ENCODE measurements around the gene SP2. TPM values are rescaled to one million over a fixed set of nuclear protein-coding genes. Genes with fewer than 3 reads are reported as not detected.
A peak's percentile ranks its signal among the peaks of the same experiment; 100 is the strongest.

The SP2 gene
- total RNA-seq, 2 donors from 2014 or later: 18.1 to 21.6 TPM

- Histone ChIP-seq H3K36me3 (no peaks in the 10 kb centered on the region), H3K27me3 (peaks cover 17% of the 10 kb centered on the region), H3K4me1 (no peaks in the 10 kb centered on the region), H3K9me3 (no peaks in the 10 kb centered on the region), H3K27ac (no peak overlapping the region), H3K9ac (ENCODE audit: low read depth in 2 of 2, low read length in 2 of 2) (no peak overlapping the region), H3K4me3 (no peak overlapping the region)
- no peak for TF ChIP-seq CTCF (IDR thresholded peaks at IDR 0.05)
- intact Hi-C loops (cut with DNase I): no loop called here
- no peak for DNase-seq
These were observed 39.2 kb upstream of the SP2 start for GRCh38 chr17:47856830-47857229.

GRCh38 chr17:47857551-47858455 lies 38.2 kb upstream of the SP2 start:
- Histone ChIP-seq H3K4me1 (no peaks in the 10 kb centered on the region), H3K9me3 (no peaks in the 10 kb centered on the region), H3K4me3 (no peak overlapping the region), H3K27ac (no peak overlapping the region), H3K36me3 (no peaks in the 10 kb centered on the region), H3K9ac (ENCODE audit: low read depth in 2 of 2, low read length in 2 of 2) (no peak overlapping the region), H3K27me3 (peaks cover 7% of the 10 kb centered on the region)
- no peak for TF ChIP-seq CTCF (IDR thresholded peaks at IDR 0.05)
- no peak for DNase-seq
- intact Hi-C loops (cut with DNase I): no loop called here

- no peaks in the 10 kb centered on the region for H3K36me3 ChIP-seq
- no peaks in the 10 kb centered on the region for H3K27me3 ChIP-seq
- TF ChIP-seq CTCF (IDR thresholded peaks at IDR 0.05): no peak
- H3K4me1 ChIP-seq: no peaks in the 10 kb centered on the region
- H3K9ac ChIP-seq (ENCODE audit: low read depth in 2 of 2, low read length in 2 of 2): no peak overlapping the region
- DNase-seq: no peak
- no peak overlapping the region for H3K27ac ChIP-seq
- no peak overlapping the region for H3K4me3 ChIP-seq
- intact Hi-C loops (cut with DNase I): no loop called here
- H3K9me3 ChIP-seq: no peaks in the 10 kb centered on the region
These were observed 35.6 kb upstream of the SP2 start for GRCh38 chr17:47860386-47860785.

- H3K4me3 ChIP-seq: no peak overlapping the region
- H3K27me3 ChIP-seq: no peaks in the 10 kb centered on the region
- H3K36me3 ChIP-seq: no peaks in the 10 kb centered on the region
- TF ChIP-seq CTCF (IDR thresholded peaks at IDR 0.05): no peak
- no peak overlapping the region for H3K27ac ChIP-seq
- no peaks in the 10 kb centered on the region for H3K9me3 ChIP-seq
- peak overlapping the region in 1 of 2 donors; percentile 40 for H3K9ac ChIP-seq (ENCODE audit: low read depth in 2 of 2, low read length in 2 of 2)
- intact Hi-C loops (cut with DNase I): no loop called here
- no peak for DNase-seq
- H3K4me1 ChIP-seq: no peaks in the 10 kb centered on the region
These were observed 33.2 kb upstream of the SP2 start for GRCh38 chr17:47862621-47863440.

- TF ChIP-seq CTCF (IDR thresholded peaks at IDR 0.05): no peak
- no peaks in the 10 kb centered on the region for H3K9me3 ChIP-seq
- no peak overlapping the region for H3K27ac ChIP-seq
- no peak overlapping the region for H3K9ac ChIP-seq (ENCODE audit: low read depth in 2 of 2, low read length in 2 of 2)
- H3K27me3 ChIP-seq: no peaks in the 10 kb centered on the region
- H3K4me1 ChIP-seq: no peaks in the 10 kb centered on the region
- intact Hi-C loops (cut with DNase I): no loop called here
- H3K4me3 ChIP-seq: no peak overlapping the region
- H3K36me3 ChIP-seq: no peaks in the 10 kb centered on the region
- no peak for DNase-seq
These were observed 31.2 kb upstream of the SP2 start for GRCh38 chr17:47864791-47865216.
